AG04450 (cell line): ENCODE data around the gene EPHB4. TPM values are rescaled to one million over a fixed set of nuclear protein-coding genes. Genes with fewer than 3 reads are reported as not detected.
A peak's percentile ranks its signal among the peaks of the same experiment; 100 is the strongest.

Experiments used
- CTCF ChIA-PET: fragments of 300-600, 350-600 bp; formaldehyde crosslinking; extraction: SDS; loops from one replicate; lab custom pipeline; 2022; ENCODE audit warnings: antibody characterized with exemption, inconsistent platforms; lab: Charles Lee
- POLR2A ChIA-PET: fragments of 350-600 bp; formaldehyde crosslinking; extraction: SDS; loops from one replicate; lab custom pipeline; 2021; ENCODE audit warnings: antibody characterized with exemption, inconsistent platforms; lab: Yijun Ruan, JAX
- DNase-seq: peaks from one replicate; pipeline ENCODE4 v3.0.0-alpha.2; 2011; ENCODE audit warnings: low read depth, low spot score
- H3K27ac ChIP-seq: one replicate; pipeline ENCODE4 v1.5.1; 2012; ENCODE audit warnings: low read depth, low read length, control low read depth
- H3K27me3 ChIP-seq: one replicate; pipeline ENCODE4 v1.6.0; 2012; ENCODE audit warnings: low read length; ENCODE audit not compliant: control insufficient read depth, insufficient read depth
- H3K4me3 ChIP-seq: 2 replicates; pipeline ENCODE4 v1.5.1; 2011; ENCODE audit warnings: mild to moderate bottlenecking, low read depth, low read length, control low read depth
- H3K9me3 ChIP-seq: 2 replicates; pipeline ENCODE4 v1.5.1; 2012; ENCODE audit warnings: low read length; ENCODE audit not compliant: control insufficient read depth, insufficient read depth
- polyA plus RNA-seq: library from polyadenylated mRNA; depleted of rRNA; stranded (reverse); fragments of >200 nt; gene quantifications from 2 replicates; pipeline ENCODE4 v1.2.3, GENCODE V29; 2011
- TF ChIP-seq, protein P1 (sequence below): IDR thresholded peaks from 2 replicates; pipeline ENCODE4 v1.5.1; 2011; ENCODE audit warnings: low read depth, low read length, control low read depth, inconsistent platforms

Gene EPHB4
- polyA plus RNA-seq, 1 experiment = 43.8 TPM

DNA sequence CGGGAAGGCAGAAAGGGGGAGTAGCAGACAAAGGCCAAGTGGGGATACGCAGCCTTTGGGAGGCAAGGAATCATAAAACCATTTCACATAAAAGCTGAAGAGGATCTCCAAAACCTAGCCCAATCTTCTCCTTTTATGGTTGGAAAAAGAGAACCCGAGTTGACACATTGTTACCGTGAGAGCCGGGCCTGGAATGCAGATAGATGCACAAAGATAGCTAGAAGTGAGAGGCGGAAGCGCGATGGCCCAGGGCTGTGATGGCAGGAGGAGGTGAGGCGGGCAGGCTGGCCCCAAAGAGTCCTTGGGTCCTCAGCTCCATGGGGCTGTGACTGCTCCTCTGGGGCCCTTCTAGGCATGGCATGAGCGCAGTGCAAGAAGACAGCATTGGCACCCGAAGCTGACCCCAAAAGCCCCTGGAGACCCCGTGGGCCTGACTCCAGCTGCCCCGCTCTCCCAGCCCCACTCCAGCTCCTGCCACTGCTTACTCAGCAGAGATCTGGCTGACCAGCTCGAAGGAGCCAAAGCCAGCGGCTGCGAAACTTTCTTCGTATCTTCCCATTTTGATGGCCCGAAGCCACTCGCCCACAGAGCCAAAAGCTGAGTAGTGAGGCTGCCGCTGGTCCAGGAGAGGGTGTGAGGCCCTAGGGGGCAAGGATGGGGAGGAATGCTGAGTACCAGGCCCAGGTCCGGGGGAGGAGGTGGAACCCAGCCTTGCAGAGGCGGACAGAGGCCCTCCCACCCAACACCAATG is 22.5 kb downstream of the EPHB4 start:
- CTCF ChIA-PET = interaction anchor here (2.3 kb wide), 1 partner anchor 99 kb away, joined by 11 read pairs; the partner anchor contains the start of gene POP7
- Histone ChIP-seq H3K27me3 (no peaks in the 10 kb centered on the region), H3K4me3 (no peak overlapping the region), H3K27ac (no peak overlapping the region), H3K9me3 (no peaks in the 10 kb centered on the region; the same call in 1 of the 2 replicates)
- DNase-seq = no peak
- TF ChIP-seq, protein P1, sequence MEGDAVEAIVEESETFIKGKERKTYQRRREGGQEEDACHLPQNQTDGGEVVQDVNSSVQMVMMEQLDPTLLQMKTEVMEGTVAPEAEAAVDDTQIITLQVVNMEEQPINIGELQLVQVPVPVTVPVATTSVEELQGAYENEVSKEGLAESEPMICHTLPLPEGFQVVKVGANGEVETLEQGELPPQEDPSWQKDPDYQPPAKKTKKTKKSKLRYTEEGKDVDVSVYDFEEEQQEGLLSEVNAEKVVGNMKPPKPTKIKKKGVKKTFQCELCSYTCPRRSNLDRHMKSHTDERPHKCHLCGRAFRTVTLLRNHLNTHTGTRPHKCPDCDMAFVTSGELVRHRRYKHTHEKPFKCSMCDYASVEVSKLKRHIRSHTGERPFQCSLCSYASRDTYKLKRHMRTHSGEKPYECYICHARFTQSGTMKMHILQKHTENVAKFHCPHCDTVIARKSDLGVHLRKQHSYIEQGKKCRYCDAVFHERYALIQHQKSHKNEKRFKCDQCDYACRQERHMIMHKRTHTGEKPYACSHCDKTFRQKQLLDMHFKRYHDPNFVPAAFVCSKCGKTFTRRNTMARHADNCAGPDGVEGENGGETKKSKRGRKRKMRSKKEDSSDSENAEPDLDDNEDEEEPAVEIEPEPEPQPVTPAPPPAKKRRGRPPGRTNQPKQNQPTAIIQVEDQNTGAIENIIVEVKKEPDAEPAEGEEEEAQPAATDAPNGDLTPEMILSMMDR = no peak
- POLR2A ChIA-PET = interaction anchor here (0.5 to 0.7 kb wide), 2 partner anchors 11 to 322 kb away, joined by 3 to 4 read pairs; no protein-coding TSS in a partner anchor

DNA sequence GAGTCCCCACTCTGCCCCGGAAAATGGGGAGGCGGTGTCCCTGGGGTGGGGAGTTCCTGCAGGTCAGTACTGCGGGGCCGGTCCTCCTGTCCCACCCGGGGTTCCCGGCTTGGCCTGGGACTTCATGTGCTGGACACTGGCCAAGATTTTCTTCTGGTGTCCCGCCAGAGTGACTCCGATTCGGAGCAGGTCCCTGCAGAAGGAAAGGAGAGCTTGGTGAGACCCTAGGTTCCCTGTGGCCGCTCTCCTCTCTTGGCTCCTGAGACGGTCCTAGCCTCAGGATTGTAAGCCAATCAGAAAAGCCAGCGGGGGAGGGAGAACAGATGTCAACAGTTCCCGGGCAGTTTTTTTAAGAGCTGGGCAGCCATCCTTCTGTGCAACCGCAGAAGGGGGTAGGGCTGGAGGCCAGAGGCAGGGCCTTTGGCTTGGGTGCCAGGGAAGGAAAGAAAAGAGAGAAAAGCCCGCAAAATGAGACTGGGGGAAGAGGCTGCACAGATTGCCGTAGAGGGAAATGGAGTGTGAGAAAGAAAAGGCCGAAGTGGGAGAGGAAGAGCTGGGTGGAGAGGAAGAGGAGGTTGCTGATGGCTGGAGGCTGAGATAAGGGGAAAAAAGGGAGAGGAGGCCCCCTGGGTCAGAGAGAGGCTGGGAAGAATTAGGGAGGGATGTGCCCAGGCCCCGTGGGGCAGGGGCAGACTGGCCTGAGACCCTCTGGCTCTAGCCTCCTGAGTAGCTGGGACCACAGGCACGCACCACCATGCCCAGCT is 23.7 kb downstream of the EPHB4 start:
- Histone ChIP-seq H3K27ac (peak overlapping the region; percentile 73), H3K9me3 (no peaks in the 10 kb centered on the region; the same call in 1 of the 2 replicates), H3K27me3 (no peaks in the 10 kb centered on the region), H3K4me3 (no peak overlapping the region)
- TF ChIP-seq, protein P1 = no peak
- POLR2A ChIA-PET = interaction anchor here (0.5 to 0.8 kb wide), 8 partner anchors 8 to 1244 kb away, joined by 3 to 13 read pairs (median 4); partner anchors contain the start of genes EPHB4, POP7 and SRRT
- CTCF ChIA-PET = interaction anchor here (0.5 to 2.3 kb wide), 4 partner anchors 24 to 103 kb away, joined by 3 to 11 read pairs (median 4); partner anchors contain the start of genes POP7 and SLC12A9
- peak; percentile 63 for DNase-seq

DNA sequence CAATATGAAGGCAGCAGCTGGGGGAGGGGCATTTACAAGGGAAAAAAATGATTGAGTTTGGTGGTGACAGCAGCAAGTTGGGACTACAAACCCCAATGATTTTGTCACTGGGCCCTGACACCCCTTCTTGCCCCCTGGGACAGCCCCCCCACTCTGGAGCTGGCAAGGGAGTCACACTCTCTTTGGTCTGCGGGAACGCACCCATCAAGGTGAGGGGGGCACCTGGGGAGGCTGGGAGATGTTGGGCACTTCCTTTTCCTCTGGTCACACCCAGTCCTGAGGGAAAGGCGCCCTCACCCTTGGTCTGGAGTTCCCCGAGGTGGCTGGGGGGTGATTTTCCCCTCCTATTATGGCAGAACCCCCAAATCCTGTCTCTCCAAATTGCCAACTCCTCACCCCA is 24.4 kb downstream of the EPHB4 start:
- POLR2A ChIA-PET = interaction anchor here (1.4 kb wide), 1 partner anchor 49 kb away, joined by 9 read pairs; the partner anchor contains the start of gene SLC12A9
- Histone ChIP-seq H3K27me3 (no peaks in the 10 kb centered on the region), H3K4me3 (no peak overlapping the region), H3K27ac (peak overlapping the region; percentile 73), H3K9me3 (no peaks in the 10 kb centered on the region; the same call in 1 of the 2 replicates)
- no peak for DNase-seq
- CTCF ChIA-PET = interaction anchor here (0.5 to 2.3 kb wide), 3 partner anchors 23 to 103 kb away, joined by 3 to 11 read pairs (median 5); partner anchors contain the start of gene POP7
- TF ChIP-seq, protein P1 = no peak

DNA sequence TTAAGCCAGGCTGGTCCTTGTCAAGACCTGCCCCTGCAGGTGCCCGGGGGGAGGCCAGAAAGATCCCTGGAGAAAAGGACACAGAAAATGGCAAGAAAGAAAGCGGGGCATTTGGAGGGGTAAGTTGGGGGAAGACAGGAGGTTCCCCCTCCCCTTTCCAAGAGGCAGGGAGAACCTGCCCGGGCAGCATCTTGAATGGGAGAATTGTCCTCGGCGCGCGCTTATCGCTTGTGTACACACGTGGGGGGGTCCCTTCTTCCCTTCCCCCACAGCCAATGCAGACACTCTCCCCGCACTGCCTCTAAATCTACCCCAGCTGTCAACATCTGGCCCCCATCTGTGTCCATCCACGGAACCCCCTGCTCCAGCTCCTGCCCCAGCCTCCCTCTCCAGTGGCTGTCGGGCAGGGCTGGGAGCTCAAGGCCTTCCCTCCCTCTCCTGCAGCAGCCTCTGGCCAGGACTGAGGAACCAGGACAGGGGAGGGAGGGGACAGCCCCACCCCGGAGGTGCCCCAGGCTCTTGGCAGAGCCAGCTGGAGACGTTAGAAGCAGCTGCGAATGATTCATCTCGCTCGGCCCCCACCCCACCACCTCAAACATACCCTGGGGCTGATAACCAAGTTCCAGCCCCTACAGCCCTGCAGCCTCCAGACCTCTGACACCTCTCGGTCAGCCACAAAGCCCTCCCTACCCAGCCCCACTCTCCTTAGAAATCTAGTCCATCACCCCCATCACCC is 25.3 kb downstream of the EPHB4 start:
- DNase-seq = peak; percentile 49
- no peaks in the 10 kb centered on the region; the same call in 1 of the 2 replicates for H3K9me3 ChIP-seq
- CTCF ChIA-PET = interaction anchor here (0.5 to 2.3 kb wide), 6 partner anchors 49 to 242 kb away, joined by 3 to 14 read pairs (median 4); partner anchors contain the start of genes POP7 and SLC12A9
- H3K27ac ChIP-seq = peak overlapping the region; percentile 61
- no peaks in the 10 kb centered on the region for H3K27me3 ChIP-seq
- TF ChIP-seq, protein P1 = no peak
- no peak overlapping the region for H3K4me3 ChIP-seq
- POLR2A ChIA-PET = interaction anchor here (0.6 to 1.4 kb wide), 5 partner anchors 12 to 397 kb away, joined by 3 to 9 read pairs (median 6); partner anchors contain the start of genes EPHB4, SLC12A9 and SRRT
